HG02759 (cell line): ENCODE results near the gene GRIA2.

Source experiments
- ATAC-seq: cut with Tn5 transposase; IDR thresholded peaks from one replicate; pipeline ENCODE4 v1.9.1; 2021; ENCODE audit warnings: mild to moderate bottlenecking, moderate library complexity; ENCODE audit not compliant: unreplicated experiment

The GRIA2 gene

GRCh38 chr4:157358851-157359250 lies 138.3 kb downstream of the GRIA2 start:
- no peak for ATAC-seq

- ATAC-seq: no peak
Observed at GRCh38 chr4:157363360-157363759, 142.8 kb downstream of the GRIA2 start.

- ATAC-seq: no peak
Observed at GRCh38 chr4:157372154-157372553, 151.6 kb downstream of the GRIA2 start.

- ATAC-seq: no peak
Observed at GRCh38 chr4:157372567-157372966, 152.0 kb downstream of the GRIA2 start.

- no peak for ATAC-seq
Observed at GRCh38 chr4:157389741-157390140, 169.2 kb downstream of the GRIA2 start.

- no peak for ATAC-seq
Observed at GRCh38 chr4:157405070-157405469, 184.5 kb downstream of the GRIA2 start.
